COLO668 (cell line): ENCODE results near the gene GAB4.
"Not testable (repeated sequence)": the region's sequence is repeated elsewhere in the genome, so short reads cannot be mapped to it uniquely, and the experiment has no call there.

Experiments used
- DNase-seq: peaks from one replicate; lab custom pipeline; 2025; ENCODE audit not compliant: unreplicated experiment; lab: John Stamatoyannopoulos, UW

GAB4 gene

DNA sequence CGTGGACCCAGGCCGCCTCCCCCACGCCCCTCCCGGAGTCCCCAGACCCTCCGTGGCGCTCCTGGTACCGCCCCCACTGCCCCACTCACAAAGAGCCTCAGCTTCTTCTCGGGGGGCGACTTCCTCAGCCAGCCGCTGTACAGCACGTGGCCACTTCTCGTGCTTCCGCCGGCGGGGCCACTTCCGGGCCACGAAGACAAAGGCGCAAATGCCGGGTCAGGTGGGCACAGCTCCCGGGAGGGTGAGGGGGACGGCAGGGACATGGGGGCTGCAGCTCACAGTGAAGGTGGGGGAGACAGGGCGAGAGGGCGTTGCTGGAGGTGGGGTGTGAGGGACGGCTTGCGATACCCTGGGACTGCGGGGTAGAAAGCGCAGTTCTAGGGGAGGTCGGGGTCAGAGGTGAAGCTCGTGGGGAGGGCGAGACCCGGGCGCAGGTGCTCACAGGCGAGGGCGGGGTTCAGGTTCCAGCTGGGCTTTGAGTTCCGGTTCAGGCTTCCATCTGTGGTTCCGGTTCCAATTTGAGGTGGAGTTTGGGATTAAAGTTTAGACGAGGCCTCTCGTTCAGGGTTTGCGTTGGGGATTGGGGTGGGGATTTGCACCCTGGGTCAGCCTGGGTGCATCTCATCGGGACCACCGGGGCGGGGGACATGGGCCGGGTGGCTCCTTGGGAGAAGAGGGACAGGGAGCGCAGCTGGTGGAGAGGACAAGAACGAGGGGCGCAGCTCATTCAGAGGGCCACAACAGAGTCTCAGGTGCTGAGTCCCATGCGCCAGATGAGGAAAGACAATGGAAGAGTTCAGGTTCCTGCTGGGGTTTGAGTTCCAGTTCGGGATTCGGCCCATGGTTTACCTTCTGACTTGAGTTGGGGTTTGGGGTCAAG lies at the start of gene GAB4:
Gene GAB4, minus strand, starts transcription at position 371 of the 880 bp plus-strand sequence. Its CDS starts 108 bp downstream, at position 263.
- no peak for DNase-seq

DNA sequence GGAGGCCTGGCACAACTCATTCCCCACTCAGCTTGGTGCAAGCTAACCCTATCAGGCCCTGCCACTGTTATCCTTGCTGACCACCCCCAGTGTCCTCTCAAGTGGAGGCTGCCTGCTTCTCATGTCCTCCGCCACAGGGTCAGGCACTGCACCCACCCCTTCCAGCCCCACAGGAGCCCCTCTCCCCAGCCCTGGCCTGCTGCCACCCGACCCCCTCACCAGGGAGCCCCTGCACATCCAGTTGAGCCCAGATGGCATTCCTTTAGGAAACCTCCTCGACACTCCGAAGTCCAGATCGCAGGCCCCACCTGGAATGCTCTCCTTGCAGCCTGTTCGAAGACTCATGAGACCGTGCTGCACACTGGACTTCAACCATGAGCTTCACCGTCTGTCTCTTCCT lies 48.8 kb upstream of the GAB4 start:
- no peak for DNase-seq

- no peak for DNase-seq
These were observed 48.0 kb upstream of the GAB4 start for GRCh38 chr22:17056058-17056457.

DNA sequence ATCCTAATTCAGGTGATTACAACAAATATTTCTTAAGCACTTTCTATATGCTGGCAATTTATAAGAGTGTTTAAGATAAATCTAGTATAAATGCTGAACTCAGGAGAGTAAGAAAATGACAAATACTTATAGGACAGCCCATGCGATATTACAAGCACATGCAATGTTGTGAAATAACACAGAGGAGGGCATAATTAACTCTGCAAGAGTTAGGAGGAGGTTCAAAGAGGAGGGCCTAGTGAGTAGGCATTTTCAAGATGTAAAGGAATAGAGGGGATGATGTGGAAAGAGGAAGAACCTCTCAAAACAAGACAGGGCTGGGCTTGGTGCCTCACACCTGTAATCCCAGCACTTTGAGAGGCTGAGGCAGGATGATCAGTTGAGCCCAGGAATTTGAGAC lies 39.6 kb upstream of the GAB4 start:
- DNase-seq, result no peak

GRCh38 chr22:17046566-17047348 lies 38.7 kb upstream of the GAB4 start:
- no peak for DNase-seq

- no peak for DNase-seq
These were observed 35.5 kb upstream of the GAB4 start for GRCh38 chr22:17043521-17043920.

- DNase-seq, result peak; percentile 26
These were observed 29.1 kb upstream of the GAB4 start for GRCh38 chr22:17036842-17037711.

GRCh38 chr22:17035976-17036841 lies 28.2 kb upstream of the GAB4 start:
- DNase-seq, result peak; percentile 15

DNA sequence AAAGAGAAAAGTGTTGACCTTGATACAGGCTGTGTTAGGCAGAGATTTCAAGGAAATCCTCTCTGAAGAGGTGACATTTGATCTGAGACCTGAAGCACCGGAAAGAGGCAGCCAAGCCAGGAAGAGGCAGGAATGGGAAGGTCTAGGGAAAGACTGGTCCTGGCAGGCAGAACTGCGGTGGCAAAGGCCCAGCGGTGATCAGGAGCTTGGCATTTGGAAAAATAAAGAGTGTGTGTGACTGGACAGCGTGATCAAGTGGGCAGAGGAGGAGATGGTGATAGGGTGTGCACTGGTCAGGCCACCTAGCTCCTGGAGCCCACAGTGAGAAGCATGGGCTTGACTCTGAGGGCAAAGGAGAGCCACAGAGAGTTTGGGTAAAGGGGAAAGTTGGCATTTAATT lies 27.2 kb upstream of the GAB4 start:
- no peak for DNase-seq

DNA sequence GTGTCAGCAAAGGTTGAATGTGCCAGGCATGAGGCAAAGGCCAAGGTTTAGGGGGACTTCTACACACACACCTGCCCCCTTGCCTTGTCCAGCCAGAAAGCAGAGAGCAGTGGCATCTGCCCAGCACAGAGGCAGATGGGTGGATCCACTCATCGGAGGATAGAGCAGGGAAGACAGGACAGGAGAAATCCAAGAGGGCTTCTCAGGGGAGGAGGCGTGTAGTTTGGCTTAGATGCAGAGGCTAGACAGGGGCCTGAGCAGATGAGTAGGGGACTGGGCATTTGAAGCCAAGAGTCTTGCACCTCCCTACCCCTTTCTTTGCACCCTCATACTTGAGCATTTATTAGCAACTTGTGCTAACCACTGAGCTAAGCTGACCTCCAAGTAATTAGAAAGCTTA lies 26.5 kb upstream of the GAB4 start:
- DNase-seq, result not testable (repeated sequence)

DNA sequence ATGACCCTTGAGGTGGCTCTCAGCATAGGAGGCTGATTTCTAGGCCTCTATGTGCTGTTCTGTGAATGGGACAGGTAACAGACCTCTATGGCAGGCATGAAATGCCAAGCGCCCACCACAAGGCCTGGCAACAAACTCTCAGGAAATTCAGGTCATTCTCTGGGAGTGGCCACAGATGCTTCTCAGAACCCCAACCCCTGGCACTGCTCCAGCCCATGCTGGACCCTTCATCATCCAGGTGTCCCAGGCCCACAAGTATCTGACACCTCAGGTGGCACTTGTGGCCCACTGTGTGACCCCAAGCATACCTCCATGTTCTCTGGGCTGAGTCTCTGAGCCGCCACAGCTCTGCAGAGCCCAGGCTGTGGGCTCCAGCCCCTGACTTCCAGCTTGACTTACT lies 24.3 kb upstream of the GAB4 start:
- DNase-seq, result not testable (repeated sequence)

- DNase-seq, result not testable (repeated sequence)
These were observed 16.4 kb upstream of the GAB4 start for GRCh38 chr22:17024380-17024779.

DNA sequence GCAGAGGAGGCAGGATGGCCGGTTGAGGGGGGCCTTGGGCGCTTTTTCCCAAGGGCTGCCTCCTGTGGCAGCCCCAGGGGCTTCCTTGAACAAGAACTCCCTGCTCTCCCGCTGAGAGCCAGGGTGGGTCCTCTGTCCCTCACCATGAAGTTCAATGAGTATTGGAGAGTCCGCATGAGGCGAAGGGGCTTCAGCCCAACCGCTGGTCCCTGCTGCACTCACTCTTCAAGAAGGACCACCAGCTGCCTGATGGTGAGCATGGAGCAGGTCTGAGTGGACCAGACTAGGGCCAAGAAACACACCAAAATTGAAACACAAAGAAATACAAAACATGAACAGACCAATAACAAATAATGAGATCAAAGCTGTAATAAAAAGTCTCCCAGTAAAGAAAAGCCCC lies 7.5 kb upstream of the GAB4 start:
- DNase-seq, result not testable (repeated sequence)

GRCh38 chr22:17014101-17014440 lies 6.0 kb upstream of the GAB4 start:
- not testable (repeated sequence) for DNase-seq

DNA sequence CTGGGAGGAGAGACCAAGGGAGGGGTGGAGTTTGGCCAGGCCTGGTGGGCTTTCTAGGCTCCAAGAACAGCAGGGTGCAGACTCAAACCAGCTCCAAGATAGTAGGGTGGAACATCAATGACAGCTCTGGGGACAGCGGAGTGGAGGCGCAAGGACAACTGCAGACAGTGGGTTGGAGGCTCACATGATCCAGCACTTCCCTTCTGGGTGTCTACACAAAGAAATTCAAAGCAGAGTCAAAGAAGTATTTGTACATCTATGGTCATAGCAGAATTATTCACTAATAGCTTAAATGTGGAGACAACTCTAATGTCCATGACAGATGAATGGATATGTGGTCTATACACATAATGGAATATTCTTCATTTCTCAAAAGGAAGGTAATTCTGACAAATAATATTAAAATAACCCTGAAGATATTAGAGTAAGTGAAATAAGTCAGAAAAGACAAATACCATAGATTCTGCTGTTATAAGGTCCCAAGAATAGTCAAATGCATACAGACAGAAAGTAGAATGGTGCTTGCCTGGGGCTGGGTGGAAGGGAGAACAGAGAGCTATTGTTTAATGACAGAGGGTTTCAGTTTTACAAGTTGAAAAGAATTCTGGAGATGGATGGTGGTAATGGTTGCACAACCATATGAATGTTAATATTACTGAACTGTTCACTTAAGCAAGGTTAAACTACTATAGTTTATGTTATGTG lies 5.5 kb upstream of the GAB4 start:
- no peak for DNase-seq

DNA sequence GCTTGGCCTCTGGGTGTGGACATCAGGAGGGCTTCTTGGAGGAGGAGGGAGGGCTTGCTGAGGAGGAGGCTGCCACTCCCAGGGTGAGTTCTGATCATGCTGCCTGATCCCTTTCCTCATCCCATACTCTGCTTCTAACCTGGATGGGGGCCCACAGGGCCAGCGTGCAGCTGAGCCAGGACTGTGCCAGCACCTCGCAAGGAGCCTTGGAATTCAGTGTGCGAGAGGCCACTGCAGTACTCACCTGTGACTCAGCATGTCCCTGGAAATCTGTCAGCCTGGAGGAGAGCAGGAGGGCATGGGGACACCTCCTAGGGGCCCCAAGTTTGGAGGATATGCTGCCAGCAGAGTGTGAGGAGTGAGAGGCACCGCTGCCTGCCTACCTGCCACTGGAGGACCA lies 4.2 kb upstream of the GAB4 start:
- DNase-seq, result no peak

- no peak for DNase-seq
These were observed 1.7 kb upstream of the GAB4 start for GRCh38 chr22:17009640-17010291.

DNA sequence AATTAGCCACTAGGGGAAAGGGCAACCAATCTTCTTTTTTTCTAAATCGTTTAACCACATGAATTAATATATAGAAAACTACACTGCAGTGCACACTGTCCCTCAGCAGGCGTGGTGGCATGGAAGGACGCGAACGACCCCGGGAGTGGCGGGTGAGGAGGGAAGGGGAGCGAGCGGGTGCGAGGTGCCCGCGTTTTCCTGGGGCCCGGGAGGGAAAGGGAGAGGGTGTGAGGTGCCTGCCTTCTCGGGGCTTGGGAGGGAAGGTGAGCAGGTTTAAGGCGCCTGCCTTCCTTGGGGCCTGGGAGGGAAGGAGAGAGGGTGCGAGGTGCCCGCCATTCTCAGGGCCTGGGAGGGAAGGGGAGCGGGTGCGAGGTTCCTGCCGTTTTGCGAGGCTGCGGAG lies 765 bp downstream of the GAB4 start:
- DNase-seq, result no peak

GRCh38 chr22:16989915-16990314 lies 18.1 kb downstream of the GAB4 start:
- no peak for DNase-seq
